EH (cell line): ENCODE results near the gene CYB5A.
"Not testable (repeated sequence)": the region's sequence is repeated elsewhere in the genome, so short reads cannot be mapped to it uniquely, and the experiment has no call there.

Source experiments
- DNase-seq: peaks from one replicate; pipeline ENCODE4 v3.0.0-alpha.2; 2015; ENCODE audit warnings: low read depth

The CYB5A gene

DNA sequence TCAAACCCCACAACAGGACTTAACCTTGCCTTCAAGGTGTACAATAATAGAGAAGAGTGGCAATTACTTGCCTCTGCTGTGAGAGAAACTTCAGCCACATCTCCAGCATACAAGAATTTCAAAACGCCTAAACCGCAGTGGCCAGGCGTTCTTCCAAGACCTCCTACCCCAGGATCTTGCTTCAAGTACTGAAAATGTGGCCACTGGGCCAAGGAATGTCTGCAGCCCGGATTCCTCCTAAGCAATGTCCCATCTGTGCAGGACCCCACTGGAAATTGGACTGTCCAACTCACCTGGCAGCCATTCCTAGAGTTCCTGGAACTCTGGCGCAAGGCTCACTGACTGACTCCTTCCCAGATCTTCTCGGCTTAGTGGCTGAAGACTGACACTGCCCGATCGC is 2.8 kb upstream of the CYB5A start:
- DNase-seq, result peak; percentile 6

DNA sequence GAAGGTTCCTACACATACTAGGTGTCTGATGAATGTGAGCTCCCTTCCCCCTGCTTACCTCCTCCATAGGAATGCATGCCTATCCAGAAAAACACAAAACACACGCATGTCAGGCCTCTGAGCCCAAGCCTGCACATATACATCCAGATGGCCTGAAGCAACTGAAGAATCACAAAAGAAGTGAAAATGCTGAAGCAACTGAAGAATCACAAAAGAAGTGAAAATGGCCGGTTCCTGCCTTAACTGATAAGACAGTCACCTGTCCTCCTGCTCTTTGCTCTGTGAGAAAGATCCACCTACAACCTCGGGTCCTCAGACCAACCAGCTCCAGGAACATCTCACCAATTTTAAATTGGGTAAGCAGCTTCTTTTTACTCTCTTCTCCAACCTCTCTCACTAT is 1.2 kb upstream of the CYB5A start:
- not testable (repeated sequence) for DNase-seq

DNA sequence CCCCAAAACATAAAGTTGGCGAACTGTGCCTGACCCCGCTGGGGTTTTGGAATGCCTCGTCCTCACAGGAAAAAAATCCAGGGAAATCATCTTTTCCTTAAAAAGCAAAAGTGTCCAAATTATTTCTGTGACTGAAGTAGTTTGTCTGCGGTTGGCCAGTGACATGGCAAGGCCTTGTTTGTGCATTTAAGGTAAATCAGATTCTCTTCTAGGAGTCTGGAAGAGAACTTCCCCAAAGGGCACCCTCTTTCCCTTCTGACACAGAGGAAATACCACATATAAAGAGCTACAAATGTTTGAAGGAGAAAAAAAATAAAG is 737 bp upstream of the CYB5A start:
- DNase-seq, result no peak

GRCh38 chr18:74291472-74291770 is 342 bp downstream of the CYB5A start:
- no peak for DNase-seq

GRCh38 chr18:74290794-74291471 is 830 bp downstream of the CYB5A start:
- no peak for DNase-seq

DNA sequence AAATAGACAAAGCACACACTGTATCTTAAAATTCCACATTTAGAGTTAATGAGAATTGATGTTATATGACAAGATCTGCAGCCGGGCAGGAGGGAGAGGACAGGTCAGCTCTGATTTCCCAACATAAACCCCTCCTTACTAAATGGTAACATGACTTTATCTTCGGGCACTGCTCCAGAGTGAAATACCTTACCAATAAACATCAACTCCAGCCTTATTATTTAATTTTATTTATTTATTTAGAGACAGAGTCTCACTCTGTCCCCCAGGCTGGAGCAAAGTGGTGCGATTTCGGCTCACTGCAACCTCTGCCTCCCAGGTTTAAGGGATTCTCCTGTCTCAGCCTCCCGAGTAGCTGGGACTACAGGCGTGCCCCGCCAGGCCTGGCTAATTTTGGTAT is 1.7 kb downstream of the CYB5A start:
- DNase-seq, result no peak

- peak; percentile 64 for DNase-seq
These were observed 2.6 kb downstream of the CYB5A start for GRCh38 chr18:74289137-74289536.

DNA sequence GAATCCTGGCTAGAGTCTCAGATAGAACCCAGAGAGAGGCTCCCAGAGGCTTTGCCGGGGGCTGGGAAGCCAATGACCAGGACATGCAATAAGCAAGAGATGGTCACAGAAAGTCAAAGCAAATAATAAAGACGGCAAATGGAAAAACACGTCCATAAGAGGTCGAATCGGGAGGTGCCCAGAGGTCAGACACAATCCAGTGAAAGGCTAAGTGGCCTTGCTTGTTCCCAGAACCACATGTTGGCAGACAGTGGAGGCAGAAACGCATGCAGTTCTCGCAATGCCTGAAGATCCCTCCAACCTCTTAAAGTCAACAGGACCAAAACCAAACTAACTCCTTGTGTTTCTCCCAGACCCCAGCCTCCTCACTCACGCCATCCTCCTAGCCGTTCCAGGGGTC is 3.0 kb downstream of the CYB5A start:
- DNase-seq, result peak; percentile 20

- no peak for DNase-seq
These were observed 3.7 kb downstream of the CYB5A start for GRCh38 chr18:74288041-74288440.

DNA sequence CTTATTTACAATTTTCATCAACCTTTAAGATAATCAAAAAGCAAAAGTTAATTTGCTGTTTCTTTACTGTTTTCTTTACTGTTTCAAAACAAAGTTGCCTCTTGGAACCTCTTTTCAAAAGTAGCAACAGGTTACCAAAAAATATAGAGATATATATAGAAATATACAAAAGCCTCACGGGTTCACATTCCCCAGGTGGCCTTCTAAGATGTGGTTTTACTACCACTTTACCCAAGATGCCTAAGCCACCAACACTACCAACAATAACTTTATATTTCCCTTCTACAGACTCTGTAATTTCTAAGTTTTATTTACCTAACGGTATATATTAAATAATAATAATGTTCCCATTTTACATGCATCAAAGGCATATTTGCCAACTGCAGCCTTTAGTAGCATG is 4.9 kb downstream of the CYB5A start:
- no peak for DNase-seq

- peak; percentile 13 for DNase-seq
These were observed 5.5 kb downstream of the CYB5A start for GRCh38 chr18:74286106-74286855.

- not testable (repeated sequence) for DNase-seq
These were observed 6.2 kb downstream of the CYB5A start for GRCh38 chr18:74285583-74285982.

- DNase-seq, result no peak
These were observed 6.8 kb downstream of the CYB5A start for GRCh38 chr18:74284980-74285355.

DNA sequence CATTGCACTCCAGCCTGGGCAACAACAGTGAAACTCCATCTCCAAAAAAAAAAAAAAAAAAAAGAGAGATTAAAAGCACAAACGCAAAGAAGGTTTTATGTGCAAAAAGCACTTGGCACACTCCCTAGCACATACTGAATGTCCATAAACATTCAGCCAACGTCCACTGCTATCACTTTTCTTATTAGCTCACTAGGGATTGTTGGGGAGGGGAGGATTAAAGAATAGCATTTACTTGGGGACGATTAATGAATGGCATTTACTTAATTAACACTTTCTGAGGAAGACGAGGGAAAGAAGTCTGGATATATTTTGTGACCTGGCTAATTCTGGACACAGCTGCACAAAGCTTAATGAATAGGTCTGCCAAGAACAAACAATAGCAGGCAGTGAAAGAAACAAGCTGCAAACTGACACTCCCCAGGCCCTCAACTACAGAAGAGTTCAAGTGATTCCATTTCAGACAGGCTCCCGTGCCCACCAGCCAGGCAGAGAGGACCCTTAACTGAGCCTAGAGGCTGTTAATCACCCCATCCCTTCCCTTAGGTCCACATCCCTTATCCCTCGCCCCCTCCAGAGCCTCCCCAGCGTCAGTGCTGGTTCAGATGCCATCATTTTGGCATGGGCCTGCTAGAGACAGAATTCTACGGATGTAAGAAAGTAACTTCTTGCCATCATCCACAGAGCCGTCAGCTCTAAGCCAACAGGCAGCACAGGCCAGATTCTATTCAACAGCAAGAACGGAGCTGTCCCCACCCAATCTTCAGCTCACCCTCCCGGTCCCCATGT is 7.4 kb downstream of the CYB5A start:
- DNase-seq, result no peak

- no peak for DNase-seq
These were observed 8.1 kb downstream of the CYB5A start for GRCh38 chr18:74283646-74284045.

- DNase-seq, result no peak
These were observed 8.8 kb downstream of the CYB5A start for GRCh38 chr18:74282755-74283554.

GRCh38 chr18:74281980-74282754 is 9.6 kb downstream of the CYB5A start:
- no peak for DNase-seq

GRCh38 chr18:74281011-74281979 is 10.5 kb downstream of the CYB5A start:
- no peak for DNase-seq

DNA sequence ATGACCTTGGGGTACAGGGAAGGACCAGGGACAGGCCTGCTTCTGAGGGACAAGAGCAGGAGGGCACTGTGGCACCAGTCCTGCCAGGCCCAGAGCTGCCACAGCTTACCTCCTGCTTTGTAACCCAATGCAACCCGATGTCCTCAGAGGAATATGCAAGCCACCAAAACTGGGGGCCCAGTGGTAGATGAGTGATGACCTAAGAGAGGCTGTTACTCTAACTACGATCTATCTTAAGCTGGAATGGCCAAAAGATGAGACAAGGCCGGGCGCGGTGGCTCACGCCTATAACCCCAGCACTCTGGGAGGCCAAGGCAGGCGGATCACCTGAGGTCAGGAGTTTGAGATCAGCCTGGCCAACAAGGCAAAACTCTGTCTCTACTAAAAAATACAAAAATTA is 12.8 kb downstream of the CYB5A start:
- DNase-seq, result no peak

DNA sequence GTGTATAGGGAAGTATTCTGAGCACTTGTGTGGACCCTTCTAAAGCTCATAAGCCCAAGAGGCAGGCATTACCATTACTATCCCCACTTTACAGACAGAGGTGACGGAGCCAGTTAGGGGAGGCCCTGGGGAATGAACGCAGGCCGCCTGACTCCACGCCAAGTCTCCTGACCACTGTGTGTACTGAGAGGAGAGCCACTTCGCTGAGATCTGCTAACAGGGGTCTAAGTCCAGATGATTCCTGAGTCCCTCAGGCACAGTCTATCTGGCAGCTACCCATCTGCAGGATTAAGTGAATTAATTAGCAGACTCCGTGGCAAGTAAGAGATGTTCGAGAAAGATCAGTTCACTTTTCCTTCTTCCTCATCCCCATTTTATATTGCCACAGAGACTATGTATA is 13.7 kb downstream of the CYB5A start:
- DNase-seq, result no peak

DNA sequence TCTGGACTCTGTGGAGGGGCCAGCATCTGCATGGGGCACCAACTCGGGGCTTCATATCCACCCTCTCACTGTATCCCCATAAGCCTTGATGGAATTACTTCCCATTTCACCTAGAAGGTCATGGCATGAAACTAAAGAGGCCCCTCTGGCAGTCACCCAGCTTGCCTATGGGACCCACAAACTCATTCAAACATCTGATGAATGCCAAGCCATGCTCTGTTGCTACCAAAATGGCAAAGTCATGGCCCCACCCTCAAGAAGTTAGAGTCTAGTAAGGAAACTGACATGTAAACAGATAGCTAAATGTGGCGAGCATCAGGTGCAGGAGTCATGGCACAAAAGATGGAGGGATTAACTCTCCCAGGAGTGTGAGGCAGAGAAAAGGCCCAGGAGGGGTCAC is 14.5 kb downstream of the CYB5A start:
- no peak for DNase-seq
